ENCODE data around the gene F2R. TPM values are rescaled to one million over a fixed set of nuclear protein-coding genes. Genes with fewer than 3 reads are reported as not detected.

The F2R gene
- total and polyA plus RNA-seq, 9 of the 15 experiments (the other 6 are each of a cell fraction or from before 2014, with no cell fraction given) = 4.0 to 34.7 (median 15.1) TPM

GRCh38 chr5:76729373-76730290, 13.7 kb downstream of the F2R start:
- Histone ChIP-seq H3K4me1 (replicated peaks in 1 of 2; ENCODE audit: control insufficient read depth in 2 of 2, insufficient read depth in 2 of 2, low read length in 2 of 2) (0 out of 5 replicates have a peak, but pooled peaks cover 0 to 3% of the 10 kb centered on the region in 2 experiments), H4K20me1 (replicated peaks; ENCODE audit: control insufficient read depth, insufficient read depth, low read length) (no peaks in the 10 kb centered on the region), H3K4me2 (ENCODE audit: insufficient read depth, low read length) (no peak overlapping the region), H3K36me3 (ENCODE audit: control insufficient read depth, insufficient read depth, low read length) (peaks cover 20% of the 10 kb centered on the region), H3K27me3 (ENCODE audit: control insufficient read depth in 2 of 2, insufficient read depth in 2 of 2, low read length in 2 of 2) (no peaks in the 10 kb centered on the region), H3K9me3 (replicated peaks; ENCODE audit: control insufficient read depth, insufficient read depth, low read depth, low read length) (peaks cover 4% of the 10 kb centered on the region), H3K27ac (ENCODE audit: extremely low read depth, low read depth, low read length) (no peak overlapping the region), H3K9me1 (ENCODE audit: control insufficient read depth, insufficient read depth, low read length) (no peaks in the 10 kb centered on the region), H2AFZ (ENCODE audit: low read depth, low read length) (no peak overlapping the region), H3K79me2 (ENCODE audit: control insufficient read depth, insufficient read depth, low read length) (peaks cover 6% of the 10 kb centered on the region; the same call in 1 of the 3 replicates), H3K9ac (ENCODE audit: insufficient read depth in 1 of 2, low read depth in 2 of 2, low read length in 2 of 2) (no peak overlapping the region), H3K4me3 (no peak overlapping the region)
- POLR2A ChIA-PET = no interaction called here
- CTCF ChIA-PET (ENCODE audit: low intra/inter-chr PET ratio) = no interaction called here
- DNase-seq (ENCODE audit: extremely low read depth in 1 of 4, low spot score in 3 of 4) (no peak), FAIRE-seq (no peak), ATAC-seq (no peak)
- intact Hi-C loops (cut with micrococcal nuclease) = no loop called here
- 81% methylated on average over 5 of the region's 5 CpGs for WGBS (ENCODE audit: insufficient coverage, low coverage, missing lambda C conversion rate)
- in situ Hi-C loops (cut with MboI) = no loop called here
- no TSS peak for BruUV-seq (replicated peaks)
- TF ChIP-seq E4F1 (CRISPR knock-in tag; IDR thresholded peaks at IDR 0.05; ENCODE audit: borderline replicate concordance) (no peak), CBX3 (IDR thresholded peaks at IDR 0.05; ENCODE audit: borderline replicate concordance in 1 of 2, low read length in 2 of 2) (peak in 1 of 2 experiments; percentile 29; a peak in 1 of 3 replicates), ZNF431 (CRISPR knock-in tag; IDR thresholded peaks at IDR 0.05) (peak; percentile 95), RBM25 (IDR thresholded peaks at IDR 0.05; ENCODE audit: low read depth, low read length, severe bottlenecking) (peak; percentile 26)
